ENCODE results near the gene MFSD6L.

DNA sequence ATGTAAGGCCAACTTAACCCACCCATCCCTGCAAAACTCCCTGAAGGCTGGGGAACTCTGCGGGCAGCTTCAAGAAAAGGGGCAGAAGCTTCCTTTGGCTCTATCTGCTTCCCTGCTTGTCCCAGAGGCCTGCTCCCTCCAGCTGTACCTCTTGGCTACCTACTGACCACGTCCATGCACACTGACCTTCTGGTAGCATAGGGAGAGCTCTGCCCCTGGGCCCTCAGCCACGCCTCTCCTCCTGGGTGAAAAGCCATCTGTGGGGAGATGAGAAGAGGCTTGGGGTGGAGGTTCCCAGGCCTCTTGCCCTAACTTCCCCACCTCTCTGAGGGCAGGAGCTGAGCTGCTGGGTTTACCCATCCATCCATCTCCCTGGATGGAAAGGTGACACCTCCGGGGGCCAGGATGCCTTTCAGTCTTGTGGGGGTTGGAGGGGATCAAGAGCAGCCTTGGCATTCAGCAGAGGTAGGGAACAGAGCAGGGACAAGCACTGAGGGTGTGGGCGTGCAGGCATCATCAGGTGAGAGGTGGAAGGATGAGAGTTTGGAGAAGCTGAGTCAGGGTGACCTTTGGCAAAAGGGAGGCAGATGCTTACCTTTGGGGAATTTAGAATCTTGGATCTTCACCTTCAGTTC, 23.4 kb upstream of the MFSD6L start:
- TF ChIP-seq, protein P1, sequence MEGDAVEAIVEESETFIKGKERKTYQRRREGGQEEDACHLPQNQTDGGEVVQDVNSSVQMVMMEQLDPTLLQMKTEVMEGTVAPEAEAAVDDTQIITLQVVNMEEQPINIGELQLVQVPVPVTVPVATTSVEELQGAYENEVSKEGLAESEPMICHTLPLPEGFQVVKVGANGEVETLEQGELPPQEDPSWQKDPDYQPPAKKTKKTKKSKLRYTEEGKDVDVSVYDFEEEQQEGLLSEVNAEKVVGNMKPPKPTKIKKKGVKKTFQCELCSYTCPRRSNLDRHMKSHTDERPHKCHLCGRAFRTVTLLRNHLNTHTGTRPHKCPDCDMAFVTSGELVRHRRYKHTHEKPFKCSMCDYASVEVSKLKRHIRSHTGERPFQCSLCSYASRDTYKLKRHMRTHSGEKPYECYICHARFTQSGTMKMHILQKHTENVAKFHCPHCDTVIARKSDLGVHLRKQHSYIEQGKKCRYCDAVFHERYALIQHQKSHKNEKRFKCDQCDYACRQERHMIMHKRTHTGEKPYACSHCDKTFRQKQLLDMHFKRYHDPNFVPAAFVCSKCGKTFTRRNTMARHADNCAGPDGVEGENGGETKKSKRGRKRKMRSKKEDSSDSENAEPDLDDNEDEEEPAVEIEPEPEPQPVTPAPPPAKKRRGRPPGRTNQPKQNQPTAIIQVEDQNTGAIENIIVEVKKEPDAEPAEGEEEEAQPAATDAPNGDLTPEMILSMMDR (IDR thresholded peaks at IDR 0.05) = no peak
- no peak for TF ChIP-seq POLR2A (IDR thresholded peaks at IDR 0.05)

Data from adrenal gland (tissue), 5 donors.